ENCODE measurements around the gene RNASEL. TPM values are rescaled to one million over a fixed set of nuclear protein-coding genes. Genes with fewer than 3 reads are reported as not detected.
A peak's percentile ranks its signal among the peaks of the same experiment; 100 is the strongest.

The RNASEL gene
- polyA plus RNA-seq, 4 donors, result 8.4 to 13.6 (median 10.6) TPM

- no peak for DNase-seq (ENCODE audit: low read depth in 4 of 4, low spot score in 3 of 4)
Observed at GRCh38 chr1:182621906-182622305, 32.9 kb upstream of the RNASEL start.

GRCh38 chr1:182620924-182621585 lies 32.0 kb upstream of the RNASEL start:
- DNase-seq (ENCODE audit: low read depth in 4 of 4, low spot score in 3 of 4), result no peak

GRCh38 chr1:182617734-182618351 lies 28.8 kb upstream of the RNASEL start:
- DNase-seq (ENCODE audit: low read depth in 4 of 4, low spot score in 3 of 4), result no peak

DNA sequence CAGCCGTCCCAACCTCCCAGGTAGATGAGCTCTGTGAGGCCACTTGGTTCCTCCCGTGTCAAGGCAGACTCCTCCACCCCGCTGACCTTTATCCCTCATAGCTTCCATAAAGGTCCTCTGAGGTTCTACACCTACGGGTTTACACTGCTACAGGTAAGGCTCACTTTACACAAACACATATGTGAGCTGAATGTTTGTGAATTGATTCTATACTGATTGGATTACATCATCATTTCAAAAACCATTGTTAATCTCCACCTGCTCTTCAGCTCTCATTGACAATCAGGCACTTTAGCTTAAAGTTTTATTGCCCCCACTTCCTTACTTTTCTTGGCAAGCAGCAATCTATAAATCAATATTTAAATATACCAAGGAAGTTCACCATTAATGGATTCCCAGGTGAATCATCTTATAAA lies 28.0 kb upstream of the RNASEL start:
- DNase-seq (ENCODE audit: low read depth in 4 of 4, low spot score in 3 of 4), result no peak

DNA sequence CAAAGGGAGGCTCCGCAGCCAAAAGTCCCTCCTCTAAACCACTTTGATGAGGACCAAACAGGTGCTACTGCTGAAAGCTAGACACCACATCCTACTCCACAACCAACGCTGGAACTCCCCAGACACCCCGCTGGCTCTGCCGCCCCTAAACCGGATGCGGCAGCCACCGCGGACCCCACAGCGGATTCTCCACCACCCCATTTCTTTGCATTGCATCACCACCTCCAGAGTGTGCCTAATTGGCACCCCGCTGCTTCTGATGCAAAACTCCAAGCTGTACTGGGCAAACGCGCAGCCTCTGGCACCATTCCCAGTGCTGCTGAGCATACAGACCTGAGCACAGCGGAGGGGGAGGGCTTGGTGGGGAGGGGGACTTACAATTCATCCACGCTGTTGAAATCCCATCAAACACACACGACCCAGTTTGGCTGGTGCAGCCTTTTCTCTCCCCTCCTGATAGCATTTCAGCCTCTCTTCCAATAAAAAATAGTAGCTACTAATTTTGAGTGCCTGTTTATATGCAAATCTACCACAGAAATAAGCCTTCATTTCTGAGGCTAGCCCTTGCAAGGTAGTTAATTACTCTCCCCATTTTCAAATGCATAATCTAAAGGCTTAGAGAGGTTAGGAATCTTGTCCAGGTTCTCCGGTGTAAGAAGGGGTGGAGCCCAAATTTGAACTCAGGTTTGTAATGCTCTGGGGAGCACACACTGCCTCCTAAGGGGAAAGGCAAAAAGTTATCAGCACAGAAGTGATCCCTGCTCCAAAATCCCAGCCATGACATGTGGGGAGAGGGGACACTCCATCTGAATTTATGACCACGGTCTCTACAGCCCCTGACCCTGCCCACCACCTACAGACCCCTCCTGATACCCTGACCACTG lies 27.3 kb upstream of the RNASEL start:
- no peak for DNase-seq (ENCODE audit: low read depth in 4 of 4, low spot score in 3 of 4)

DNA sequence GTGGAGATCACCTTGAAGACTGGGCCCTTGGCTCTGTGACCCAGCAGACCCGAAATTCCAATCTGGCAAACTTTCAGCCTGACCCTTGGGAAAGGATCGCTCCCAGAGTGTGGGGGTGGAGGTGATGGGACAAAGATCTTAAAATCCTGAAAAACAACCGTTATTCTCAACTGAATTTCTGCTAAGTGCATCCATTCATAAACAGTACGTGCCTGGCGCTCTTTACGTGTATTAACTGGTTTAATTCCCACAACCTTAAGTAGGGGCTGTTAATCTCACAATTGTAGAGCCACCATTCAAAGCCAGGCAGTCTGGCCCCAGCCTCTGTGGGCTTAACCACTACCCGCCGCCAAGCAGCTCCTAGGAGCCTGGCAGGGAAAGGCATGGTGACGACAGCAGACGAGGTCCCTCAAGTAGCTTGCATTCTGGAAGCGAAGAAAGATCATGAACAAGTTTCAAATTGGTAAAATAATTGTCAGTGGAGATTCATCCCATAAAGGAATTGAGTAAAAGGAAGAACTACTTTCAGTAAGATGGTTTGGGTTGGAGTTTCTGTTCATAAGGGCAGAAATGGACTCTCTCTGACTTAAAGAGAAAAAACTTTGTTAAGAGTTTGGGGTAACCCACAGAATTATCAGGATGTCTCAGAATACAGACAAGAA lies 26.5 kb upstream of the RNASEL start:
- no peak for DNase-seq (ENCODE audit: low read depth in 4 of 4, low spot score in 3 of 4)

DNA sequence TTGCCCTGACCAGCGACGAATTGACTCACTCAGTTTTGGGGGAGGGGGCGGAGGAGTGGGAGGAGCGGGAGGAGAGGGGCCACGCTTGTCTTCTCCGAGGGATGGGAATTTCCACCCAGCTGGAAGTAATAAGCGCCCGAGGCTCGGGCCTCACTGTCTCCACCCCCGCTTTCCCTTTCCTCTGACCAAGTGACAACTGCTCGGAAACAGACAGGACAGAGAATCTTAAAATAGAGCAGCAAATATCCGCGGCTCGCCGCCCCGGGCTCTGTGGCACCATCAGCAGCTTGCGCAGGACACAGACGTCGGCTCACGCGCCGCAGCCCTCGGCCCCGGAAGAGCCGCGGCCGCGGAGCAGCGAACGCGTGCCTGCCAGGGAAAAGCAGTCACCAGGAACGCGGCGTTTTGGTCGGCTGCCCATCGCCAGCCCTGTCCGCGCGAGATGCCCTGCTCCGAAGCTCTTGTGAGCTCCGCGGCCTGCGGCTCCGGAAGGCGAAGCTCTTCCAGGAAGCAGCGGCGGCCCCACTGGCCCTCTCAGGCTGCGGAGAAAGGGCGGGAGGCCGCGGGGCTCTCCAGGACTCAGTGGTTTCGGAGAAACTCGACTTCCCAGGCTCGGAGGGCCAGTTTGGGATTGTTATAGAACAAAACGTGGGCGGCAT lies 25.9 kb upstream of the RNASEL start:
- DNase-seq (ENCODE audit: low read depth in 4 of 4, low spot score in 3 of 4), result peak; percentile 59 to 73 (median 64)

DNA sequence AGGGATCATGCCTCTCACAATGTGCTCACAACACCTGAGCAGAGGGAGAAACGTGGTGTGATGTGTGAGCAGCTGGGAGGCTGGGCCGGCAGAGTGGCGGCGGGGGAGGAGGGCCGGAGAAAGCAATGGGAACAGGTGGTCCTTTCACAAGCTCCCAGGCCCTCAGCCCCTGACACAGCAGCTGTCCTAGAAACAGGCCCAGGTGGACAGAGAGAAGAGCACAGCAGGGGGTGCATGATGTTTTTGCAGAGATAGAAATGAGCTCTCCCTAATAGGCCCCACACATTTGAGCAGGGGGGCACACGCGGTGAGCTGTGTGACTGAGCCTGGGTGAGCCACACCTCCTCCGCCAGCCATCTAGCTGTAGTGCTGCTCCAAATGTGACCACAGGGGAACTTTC lies 22.7 kb upstream of the RNASEL start:
- no peak for DNase-seq (ENCODE audit: low read depth in 4 of 4, low spot score in 3 of 4)

DNA sequence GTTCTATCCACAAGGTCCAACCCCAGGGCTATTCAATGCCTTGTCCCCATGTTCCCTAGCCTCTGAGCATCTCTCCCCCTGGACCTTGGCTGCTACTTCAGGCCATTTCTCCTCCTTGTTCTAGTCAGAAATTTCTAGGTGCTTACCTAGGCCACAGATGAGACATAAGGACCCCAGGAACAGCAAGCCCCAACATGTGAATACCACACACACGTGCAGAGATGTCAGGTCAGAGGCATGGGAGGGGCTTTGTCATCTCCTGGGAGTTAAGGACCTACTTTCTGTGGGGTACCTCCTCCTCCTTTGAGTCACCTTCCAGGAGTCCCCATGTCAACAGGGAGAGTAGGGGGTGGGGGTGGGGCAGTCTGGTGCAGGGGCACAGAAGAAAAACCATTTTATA lies 22.3 kb upstream of the RNASEL start:
- no peak for DNase-seq (ENCODE audit: low read depth in 4 of 4, low spot score in 3 of 4)

DNA sequence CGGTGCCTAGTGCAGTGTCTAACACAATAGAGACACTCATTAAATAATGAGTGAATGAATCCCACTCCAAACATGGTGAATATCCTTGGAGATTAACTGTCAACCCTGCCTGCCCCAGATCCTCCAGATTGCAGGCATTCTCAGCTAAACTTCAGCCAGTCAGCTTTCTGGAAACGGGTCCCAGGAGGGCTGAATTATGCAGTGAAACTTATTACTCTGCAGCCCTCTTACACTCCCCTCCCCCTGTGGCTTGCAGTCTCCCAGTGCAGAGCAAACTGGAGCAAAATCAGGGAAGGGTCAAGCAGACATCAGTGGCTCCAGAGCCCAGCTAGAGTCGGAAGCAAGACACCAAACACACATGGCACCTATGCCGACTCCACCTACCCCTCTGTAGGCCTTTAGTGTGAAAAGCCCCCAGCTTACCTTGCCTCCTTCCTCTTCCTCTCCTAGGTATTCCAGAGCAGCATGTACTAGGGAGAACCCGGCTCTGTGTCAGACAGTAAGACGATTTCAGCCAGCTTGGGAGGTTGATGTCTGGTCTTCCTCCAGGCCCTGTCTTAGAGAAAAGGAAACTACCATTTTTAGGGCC lies 21.6 kb upstream of the RNASEL start:
- DNase-seq (ENCODE audit: low read depth in 4 of 4, low spot score in 3 of 4), result no peak

DNA sequence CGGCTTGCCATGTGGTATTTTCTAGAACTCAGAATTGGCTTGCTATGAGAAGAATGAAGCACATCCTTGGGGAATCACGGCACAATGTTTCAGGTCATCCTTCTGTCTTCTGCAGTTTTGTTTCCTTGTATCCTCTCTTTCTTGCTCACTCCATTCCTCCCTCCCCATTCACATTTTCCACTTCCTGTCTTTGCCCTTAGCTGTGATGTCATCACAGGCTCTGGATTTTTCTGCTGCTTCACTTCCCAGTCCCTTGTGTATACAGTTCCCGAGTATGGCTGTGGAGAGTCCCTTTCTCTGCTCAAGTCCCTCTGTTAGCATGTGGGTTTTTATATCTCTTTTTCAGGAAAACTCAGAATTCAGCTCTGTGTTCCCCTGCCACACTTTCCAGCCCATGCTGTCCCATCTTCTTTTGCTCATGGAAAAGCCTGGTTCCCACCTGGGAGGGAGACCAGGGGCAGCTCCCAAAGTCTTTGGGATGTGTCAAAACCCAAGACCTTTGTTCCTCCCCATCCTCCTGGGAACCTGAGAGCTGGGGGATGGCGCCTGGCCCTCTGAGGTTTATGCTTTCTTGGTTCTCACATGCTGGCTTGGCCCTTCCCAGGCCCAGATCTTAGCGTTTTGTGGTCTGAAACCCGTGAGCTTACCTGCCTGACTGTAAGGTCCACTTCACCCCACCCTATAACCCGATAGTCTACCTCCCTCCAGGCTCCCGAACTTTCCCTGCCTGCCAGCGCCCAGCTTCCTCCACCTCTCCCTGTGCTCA lies 20.0 kb upstream of the RNASEL start:
- DNase-seq (ENCODE audit: low read depth in 4 of 4, low spot score in 3 of 4), result no peak

DNA sequence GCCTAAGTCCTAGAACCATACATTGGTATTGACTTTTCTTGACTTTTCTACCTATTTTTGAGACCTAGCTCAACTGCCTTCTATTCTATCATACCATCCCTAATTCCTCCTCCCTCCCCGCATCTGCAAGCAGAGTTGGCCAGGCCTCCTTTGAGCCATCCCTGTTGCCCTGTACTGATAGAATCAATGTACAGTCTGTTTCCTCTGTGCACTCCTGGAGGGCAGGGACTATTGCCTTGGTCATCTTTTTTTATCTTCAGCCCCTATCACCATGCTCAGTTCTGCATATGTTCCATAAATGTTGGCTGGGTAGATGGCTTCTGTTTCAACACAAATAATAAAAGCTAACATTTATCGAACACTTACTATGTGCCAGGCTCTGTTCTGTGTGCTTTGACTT lies 19.2 kb upstream of the RNASEL start:
- DNase-seq (ENCODE audit: low read depth in 4 of 4, low spot score in 3 of 4), result no peak

GRCh38 chr1:182607566-182607965 lies 18.5 kb upstream of the RNASEL start:
- DNase-seq (ENCODE audit: low read depth in 4 of 4, low spot score in 3 of 4), result no peak

DNA sequence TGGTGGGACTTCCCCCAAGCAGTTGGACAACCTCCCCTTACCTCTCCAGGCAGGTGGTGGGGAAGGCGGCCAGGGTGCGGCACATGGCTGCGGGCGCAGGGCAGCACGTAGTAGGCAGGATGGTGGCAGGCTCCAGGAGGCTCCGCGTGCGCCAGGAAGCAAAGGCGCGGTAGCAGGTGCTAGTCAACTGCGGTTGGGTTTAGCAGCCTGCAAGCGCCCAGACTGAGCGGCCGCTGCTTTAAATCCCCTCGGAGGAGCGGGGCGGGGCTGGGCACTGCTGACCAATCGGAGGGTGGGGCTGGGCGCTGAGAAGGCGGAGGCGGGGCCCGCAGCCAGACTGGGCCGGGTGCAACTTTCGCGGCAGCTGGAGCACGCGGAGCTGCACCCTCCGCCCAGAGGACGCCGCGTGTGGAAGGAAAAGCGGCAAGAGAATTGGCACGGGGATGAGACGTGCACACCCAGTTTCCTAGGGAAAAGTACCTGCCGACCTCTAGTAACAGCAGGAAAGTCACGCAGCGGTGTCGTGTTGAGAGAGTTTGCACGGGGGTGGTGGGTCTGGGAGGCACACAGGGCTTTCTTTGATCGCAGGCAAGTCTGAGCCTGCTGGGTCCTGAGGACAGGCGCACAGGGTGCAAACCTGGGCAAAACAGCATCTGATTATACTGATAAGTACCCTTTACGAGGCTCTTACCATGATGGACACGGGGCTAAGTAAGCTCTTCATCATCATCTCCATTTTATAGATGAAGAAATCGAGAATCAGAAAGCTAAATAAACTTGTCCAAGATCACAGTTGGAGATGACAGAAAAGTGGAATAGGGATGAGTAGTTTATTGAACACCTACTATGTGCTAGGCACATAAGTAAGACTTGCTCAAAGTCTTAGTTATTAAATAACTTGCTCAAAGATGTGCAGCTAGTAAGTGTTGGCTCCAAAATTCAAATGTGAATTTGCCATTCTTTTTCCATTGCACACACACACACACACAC lies 15.4 kb upstream of the RNASEL start, which contains the start of gene RGS16:
Gene RGS16 (minus strand): TSS at position 215 of the 990 bp plus-strand sequence. CDS start 130 bp downstream, at position 85.
- DNase-seq (ENCODE audit: low read depth in 4 of 4, low spot score in 3 of 4), result peak; percentile 64 to 69 (median 65)

DNA sequence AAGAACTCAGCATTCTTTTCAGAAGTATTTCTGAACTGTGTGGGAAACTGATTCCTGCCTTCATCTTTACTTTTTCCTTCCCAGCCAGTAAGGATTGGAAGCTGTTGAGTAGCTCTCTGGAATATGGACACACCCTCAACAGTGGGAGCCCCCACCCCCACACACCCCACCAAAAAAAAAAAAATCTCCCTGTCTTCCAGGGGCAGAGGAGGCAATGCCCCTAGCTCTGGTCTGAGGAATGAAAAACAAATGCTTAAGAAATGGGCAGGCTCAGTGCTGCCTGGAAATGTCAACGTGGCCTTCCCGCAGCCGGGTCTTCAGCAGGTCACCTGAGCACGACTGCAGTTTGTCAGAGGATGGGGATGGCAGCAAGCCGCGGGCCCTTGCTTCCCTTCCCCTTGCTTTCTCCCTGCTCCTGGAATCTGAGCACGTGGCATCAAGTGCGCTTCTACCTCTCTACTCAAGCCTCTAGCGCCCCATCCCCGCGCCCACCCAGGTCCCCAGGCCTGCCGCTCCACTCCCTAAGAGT lies 14.7 kb upstream of the RNASEL start:
- no peak for DNase-seq (ENCODE audit: low read depth in 4 of 4, low spot score in 3 of 4)

DNA sequence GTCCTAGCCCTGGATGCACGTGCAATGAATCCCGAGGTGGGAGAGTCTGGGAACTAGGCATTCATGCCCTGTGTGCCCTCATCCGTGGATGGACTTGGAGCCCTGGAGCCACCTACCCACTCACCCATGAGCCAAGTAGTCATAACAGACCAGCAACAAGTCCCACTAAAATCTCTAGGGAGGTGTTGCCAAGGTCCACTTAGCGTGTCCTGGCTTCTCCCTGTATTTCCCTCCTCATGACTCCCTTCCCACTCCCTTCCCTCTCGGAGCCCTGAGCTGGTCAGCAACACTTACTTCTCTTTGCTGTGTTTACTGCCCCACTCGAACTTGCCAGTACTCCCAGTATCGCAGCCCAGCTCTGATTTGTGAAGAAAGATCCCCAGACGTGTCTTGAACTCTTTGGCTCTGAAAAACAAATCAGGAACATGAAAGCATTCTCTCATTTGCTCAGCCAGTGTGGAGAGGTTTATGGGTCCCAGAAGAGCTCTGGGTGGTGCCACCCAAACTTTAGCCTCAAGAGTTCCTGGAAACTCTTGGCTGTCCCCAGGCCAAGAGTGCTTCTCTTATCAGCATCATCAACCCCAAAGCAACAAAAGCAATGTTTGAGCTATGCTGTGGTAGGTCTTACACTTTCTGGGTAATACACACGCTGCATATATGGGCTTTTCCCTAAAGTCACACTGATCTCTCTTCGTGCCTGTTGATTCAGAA lies 14.0 kb upstream of the RNASEL start:
- no peak for DNase-seq (ENCODE audit: low read depth in 4 of 4, low spot score in 3 of 4)

- no peak for DNase-seq (ENCODE audit: low read depth in 4 of 4, low spot score in 3 of 4)
Observed at GRCh38 chr1:182601913-182602312, 12.9 kb upstream of the RNASEL start.
